OCI-LY3 (cell line): Measurements from ENCODE around the gene PLEKHA7.

Experiments
- CTCF ChIP-seq: fragments of 200-600, 300-600 bp; sonication (generic); IDR thresholded peaks from 2 replicates; pipeline ENCODE4 v1.5.1; 2014; ENCODE audit warnings: antibody characterized with exemption, low read length, low read depth
- EZH2phosphoT487 ChIP-seq: fragments of 200-600 bp; shearing (Covaris generic); IDR thresholded peaks from 2 replicates; pipeline ENCODE4 v1.6.1; 2018; ENCODE audit warnings: antibody characterized with exemption, mixed run types, low read depth

DNA sequence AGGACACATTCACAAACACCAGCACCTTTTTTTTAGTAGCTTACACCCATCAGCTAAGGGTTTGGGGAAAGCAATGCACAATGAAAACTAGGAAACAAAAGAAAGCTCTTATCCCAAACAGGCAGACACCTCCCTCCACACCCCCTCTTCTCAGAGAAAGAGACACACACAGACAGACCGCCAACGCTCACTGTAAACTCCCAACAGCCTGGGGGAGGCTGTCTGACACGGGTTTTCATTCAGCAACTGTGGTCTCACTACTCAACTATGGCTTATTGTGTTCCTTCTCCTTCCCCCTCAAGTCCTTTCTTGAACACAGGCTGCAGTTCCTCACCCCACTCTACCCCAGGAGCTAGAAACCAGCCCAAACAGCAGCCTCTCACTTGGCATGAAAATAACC is 152.4 kb downstream of the PLEKHA7 start:
- TF ChIP-seq CTCF (no peak), EZH2phosphoT487 (no peak)
